GM21528 (cell line): ENCODE measurements around the gene LRRC46.

ENCODE experiments used
- ATAC-seq: cut with Tn5 transposase; IDR thresholded peaks from one replicate; pipeline ENCODE4 v1.9.1; 2021; ENCODE audit warnings: mild to moderate bottlenecking, moderate library complexity; ENCODE audit not compliant: unreplicated experiment, low FRiP score

Gene LRRC46

GRCh38 chr17:47850373-47850691 is 18.9 kb downstream of the LRRC46 start:
- no peak for ATAC-seq

GRCh38 chr17:47850692-47851573 is 19.5 kb downstream of the LRRC46 start, which contains the start of gene SP6:
Gene SP6 (minus strand): TSS chr17:47851163. CDS start chr17:47848429, 2,734 bp downstream.
- ATAC-seq = no peak

GRCh38 chr17:47851764-47852112 is 20.3 kb downstream of the LRRC46 start:
- ATAC-seq = no peak

GRCh38 chr17:47852113-47852949 is 20.9 kb downstream of the LRRC46 start:
- no peak for ATAC-seq

- no peak for ATAC-seq
These were observed 22.1 kb downstream of the LRRC46 start for GRCh38 chr17:47853616-47854015.

- ATAC-seq = no peak
These were observed 24.3 kb downstream of the LRRC46 start for GRCh38 chr17:47855737-47856136.

- ATAC-seq = no peak
These were observed 25.4 kb downstream of the LRRC46 start for GRCh38 chr17:47856830-47857229.

GRCh38 chr17:47857551-47858455 is 26.3 kb downstream of the LRRC46 start:
- no peak for ATAC-seq

- ATAC-seq = no peak
These were observed 28.9 kb downstream of the LRRC46 start for GRCh38 chr17:47860386-47860785.

- ATAC-seq = no peak
These were observed 31.4 kb downstream of the LRRC46 start for GRCh38 chr17:47862621-47863440.

GRCh38 chr17:47864791-47865216 is 33.3 kb downstream of the LRRC46 start:
- no peak for ATAC-seq

- no peak for ATAC-seq
These were observed 35.5 kb downstream of the LRRC46 start for GRCh38 chr17:47866941-47867340.

GRCh38 chr17:47867813-47868533 is 36.5 kb downstream of the LRRC46 start:
- ATAC-seq = no peak

GRCh38 chr17:47869114-47869513 is 37.6 kb downstream of the LRRC46 start:
- ATAC-seq = no peak

GRCh38 chr17:47870056-47870455 is 38.6 kb downstream of the LRRC46 start:
- ATAC-seq = no peak

- no peak for ATAC-seq
These were observed 39.6 kb downstream of the LRRC46 start for GRCh38 chr17:47871048-47871447.

GRCh38 chr17:47872019-47872650 is 40.7 kb downstream of the LRRC46 start:
- no peak for ATAC-seq

- ATAC-seq = no peak
These were observed 41.2 kb downstream of the LRRC46 start for GRCh38 chr17:47872651-47873161.
